Motor neuron (in vitro differentiated cells): ENCODE data around the gene CARMIL1. TPM values are rescaled to one million over a fixed set of nuclear protein-coding genes. Genes with fewer than 3 reads are reported as not detected.

Source experiments
- ATAC-seq, 8 experiments: fragments of 200-7000 bp; cut with Tn5 transposase; replicated peaks in 6 of 8; 2 replicates each; pipeline ENCODE4 v1.8.0; 2021; ENCODE audit warnings: mild to moderate bottlenecking in 8 of 8, moderate library complexity in 8 of 8
- H3K27ac ChIP-seq, 2 donors: fragments of 250-450 bp; sonication (Bioruptor Pico); 2 replicates each; pipeline ENCODE4 v1.9.0; 2021; ENCODE audit warnings: antibody characterized with exemption in 2 of 2, mild to moderate bottlenecking in 2 of 2, moderate library complexity in 1 of 2
- H3K4me1 ChIP-seq, 2 donors: fragments of 250-450 bp; sonication (Bioruptor Pico); replicated peaks in 1 of 2; 2 replicates each; pipeline ENCODE4 v1.6.1; 2021; ENCODE audit warnings: antibody characterized with exemption in 2 of 2, mild to moderate bottlenecking in 2 of 2, moderate library complexity in 1 of 2
- H3K4me3 ChIP-seq, 5 donors: fragments of 250-450 bp; sonication (Bioruptor Pico); 2 replicates each; pipeline ENCODE4 v1.9.0; 2021; ENCODE audit warnings: antibody characterized with exemption in 5 of 5, mild to moderate bottlenecking in 5 of 5, moderate library complexity in 4 of 5
- WGBS, 10 experiments: fragments of 450-650 bp; shearing (Covaris generic); methylation state at CpG; one replicate each; pipeline ENCODE4 v1.0.0; 2022; 5-methylcytosine and 5-hydroxymethylcytosine counted together
- in situ Hi-C, 9 experiments: fragments of 400-800 bp; cut with MboI; loops; one replicate each; pipeline ENCODE4 v1.15.0; 2021; ENCODE audit warnings: low sequenced_read_pairs in 9 of 9, low pct_unique_long_range_greater_than_20kb in 2 of 9; ENCODE audit not compliant: unreplicated experiment in 9 of 9
- total RNA-seq, 8 experiments: library from RNA; unstranded; fragments of 300-600 nt; gene quantifications; 2 replicates each; pipeline versions ENCODE4 v1.2.3 to v1.2.4, GENCODE V29; 2022

CARMIL1 gene
- total RNA-seq = 10 to 100 TPM in 4 of 8 experiments, 1 to 10 TPM in 4; 1.7 to 52.5 (median 6.4) TPM

DNA sequence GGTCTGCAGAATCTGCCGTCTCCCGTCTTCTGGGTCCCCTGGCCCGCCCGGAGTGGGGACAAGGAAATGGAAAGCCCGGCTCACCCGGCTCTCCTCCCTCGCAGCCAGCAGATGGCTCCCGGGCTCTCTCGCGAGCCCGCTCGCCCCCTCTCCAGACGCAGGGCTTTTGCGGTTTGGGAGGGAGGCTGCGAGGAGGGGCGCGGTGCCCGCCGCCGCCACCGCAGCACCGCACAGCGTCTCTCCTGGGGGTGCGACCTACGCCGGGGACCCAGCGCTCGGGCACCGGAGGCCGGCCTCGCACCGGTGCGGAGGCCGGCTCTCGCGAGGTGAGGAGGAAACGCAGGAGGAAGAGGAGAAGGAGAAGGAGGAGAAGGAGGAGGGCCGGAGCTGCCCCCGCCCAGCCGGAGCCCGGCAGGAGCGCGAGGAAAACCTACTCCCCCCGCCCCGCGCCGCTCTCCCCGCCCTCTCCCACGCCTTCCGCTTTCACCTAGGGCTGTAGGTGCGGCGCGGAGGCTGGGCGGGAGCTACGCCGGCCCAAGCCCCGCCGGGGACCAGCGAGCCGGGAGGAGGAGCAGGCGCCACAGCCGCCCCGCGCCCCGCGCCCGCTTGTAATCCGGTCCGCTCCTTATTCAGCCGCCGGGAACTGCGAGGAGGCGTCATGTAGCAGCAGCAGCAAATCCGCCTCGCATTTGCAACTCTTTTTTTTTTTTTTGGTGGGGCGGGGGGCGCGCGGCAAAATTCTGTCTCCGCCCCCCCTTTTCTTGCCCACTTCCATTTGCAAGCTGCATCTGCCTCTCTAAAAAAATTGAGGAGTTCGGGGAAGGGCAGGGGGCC, at the start of gene CARMIL1:
Gene CARMIL1, plus strand, starts transcription at position 461 of the 834 bp plus-strand sequence. CDS start 422 bp downstream, outside the sequence.
- no peak within 1 kb of the TSS for H3K27ac ChIP-seq
- in situ Hi-C loops = loop anchor here in 2 of 9 experiments (10.0 kb wide), 2 partner anchors 206 to 216 kb away; no protein-coding TSS in a partner anchor
- ATAC-seq = peak; percentile 83 to 94 (median 90)
- 0 to 2% (median 0%) methylated on average over 1 to 27 of the region's 81 CpGs; no CpG with 5 or more reads in 5 of the 10 experiments for WGBS, 10 experiments
- H3K4me3 ChIP-seq = peak within 1 kb of the TSS; percentile 64 to 92 (median 74)
- H3K4me1 ChIP-seq = peaks cover 5 to 11% of the 10 kb centered on the region in 2 donors

DNA sequence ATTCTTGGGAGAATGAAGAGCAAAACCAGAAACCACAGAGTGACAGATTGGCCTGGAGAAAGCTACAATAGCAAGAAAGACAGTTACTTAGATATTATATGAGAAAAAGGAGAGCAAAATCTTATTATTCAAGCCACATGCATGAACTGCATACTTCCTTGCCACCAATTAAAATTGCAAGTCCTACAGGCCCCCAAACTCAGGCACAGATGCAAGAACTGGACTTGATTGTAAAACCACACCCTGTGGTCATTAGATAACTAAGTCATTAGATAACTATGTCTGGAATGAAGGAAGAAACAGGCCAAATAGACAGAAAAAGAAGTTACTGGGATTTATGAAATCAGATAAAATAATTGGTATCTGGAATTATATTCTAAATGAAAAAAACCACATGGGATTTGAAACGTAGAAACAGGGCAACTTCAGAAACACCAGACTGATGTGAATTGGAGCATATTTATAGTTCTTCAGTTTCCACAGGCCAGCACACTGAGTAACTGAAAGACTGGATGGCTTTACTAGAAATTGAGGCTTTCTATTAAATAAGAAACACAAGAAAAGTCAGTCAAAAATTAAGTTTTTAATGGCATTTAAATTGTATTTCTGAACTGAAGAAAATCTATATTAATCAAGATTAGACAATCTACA, 49.4 kb upstream of the CARMIL1 start:
- no peaks in the 10 kb centered on the region for H3K4me1 ChIP-seq
- peak in 3 of 8 experiments; percentile 32 to 91 (median 89) for ATAC-seq
- in situ Hi-C loops = loop anchor here in 1 of 9 experiments (25.0 kb wide), 1 partner anchor 708 kb away; the partner anchor contains the start of gene SLC17A2
- H3K4me3 ChIP-seq = no peak overlapping the region
- 0 to 89% (median 56%) methylated on average over 1 of the region's 1 CpG; no CpG with 5 or more reads in 1 of the 10 experiments for WGBS, 10 experiments
- H3K27ac ChIP-seq = no peak overlapping the region

DNA sequence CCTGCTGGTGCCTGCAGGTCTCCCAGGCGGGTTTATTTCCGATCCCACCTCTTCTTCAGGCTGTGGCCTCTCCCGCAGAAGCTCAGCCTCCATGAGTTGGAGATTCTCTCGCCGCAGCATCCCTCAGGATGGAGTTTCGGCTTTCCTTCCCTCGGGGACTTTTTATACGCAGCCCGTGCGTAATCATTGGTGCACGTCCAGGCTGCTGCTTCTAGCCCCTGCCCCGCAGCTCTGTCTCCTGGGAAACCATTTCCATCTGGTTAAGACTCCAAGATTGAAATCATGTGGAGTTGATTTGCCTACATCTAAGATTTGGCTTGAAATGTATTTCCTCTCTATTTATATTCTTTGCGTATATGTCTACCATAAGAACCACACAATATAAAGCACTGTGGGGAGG, 46.7 kb upstream of the CARMIL1 start:
- peak in 3 of 8 experiments; percentile 64 to 93 (median 71) for ATAC-seq
- 0 to 100% (median 76%) methylated on average over 1 to 9 of the region's 13 CpGs for WGBS, 10 experiments
- Histone ChIP-seq H3K27ac (no peak overlapping the region), H3K4me3 (no peak overlapping the region), H3K4me1 (no peaks in the 10 kb centered on the region)
- in situ Hi-C loops = loop anchor here in 1 of 9 experiments (25.0 kb wide), 1 partner anchor 705 kb away; the partner anchor contains the start of gene SLC17A2

DNA sequence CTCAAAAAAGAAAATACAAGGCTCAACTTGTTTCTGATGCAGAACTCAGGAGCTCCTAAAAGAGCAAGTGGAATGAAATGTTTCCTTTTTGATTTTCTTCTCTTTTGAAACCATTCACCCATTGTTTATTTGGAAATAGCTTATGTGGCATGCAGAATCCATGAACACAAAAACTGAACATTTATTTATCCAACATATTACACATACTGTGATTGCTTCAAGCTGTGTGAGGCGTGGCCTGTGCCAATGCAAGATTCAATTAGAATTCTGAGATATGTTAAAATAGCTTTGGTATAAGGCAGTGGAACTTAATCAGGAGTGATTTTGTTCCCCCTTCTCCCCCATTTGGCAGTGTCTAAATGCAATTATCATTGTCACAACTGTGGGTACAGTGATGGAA, 45.9 kb upstream of the CARMIL1 start:
- in situ Hi-C loops = loop anchor here in 1 of 9 experiments (25.0 kb wide), 1 partner anchor 704 kb away; the partner anchor contains the start of gene SLC17A2
- no peak overlapping the region for H3K27ac ChIP-seq
- peak in 2 of 8 experiments; percentile 12 to 28 for ATAC-seq
- H3K4me1 ChIP-seq = no peaks in the 10 kb centered on the region
- no peak overlapping the region for H3K4me3 ChIP-seq
- WGBS, 10 experiments = 20 to 100% (median 100%) methylated on average over 1 of the region's 1 CpG; no CpG with 5 or more reads in 5 of the 10 experiments

DNA sequence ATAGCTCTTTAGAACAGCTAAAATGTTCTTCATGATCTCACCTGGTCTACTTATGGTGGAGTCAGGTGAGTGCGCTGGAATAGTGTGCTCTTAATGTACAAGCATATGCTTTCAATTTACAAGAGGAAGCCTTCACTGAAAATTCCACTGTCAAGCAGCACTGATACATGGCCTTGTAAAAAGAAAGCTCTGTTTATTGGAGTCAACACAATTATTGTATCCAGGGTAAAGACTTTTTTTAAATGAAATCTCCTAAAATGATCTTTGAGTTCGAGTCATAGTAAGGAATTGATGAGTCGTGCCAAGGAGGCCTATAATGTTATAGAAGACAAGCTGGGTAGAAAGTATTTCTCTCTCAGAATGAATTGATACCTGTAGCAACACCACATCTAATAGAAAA, 41.6 kb upstream of the CARMIL1 start:
- ATAC-seq = no peak
- WGBS, 10 experiments = 28 to 93% (median 61%) methylated on average over 2 to 3 of the region's 3 CpGs; no CpG with 5 or more reads in 3 of the 10 experiments

DNA sequence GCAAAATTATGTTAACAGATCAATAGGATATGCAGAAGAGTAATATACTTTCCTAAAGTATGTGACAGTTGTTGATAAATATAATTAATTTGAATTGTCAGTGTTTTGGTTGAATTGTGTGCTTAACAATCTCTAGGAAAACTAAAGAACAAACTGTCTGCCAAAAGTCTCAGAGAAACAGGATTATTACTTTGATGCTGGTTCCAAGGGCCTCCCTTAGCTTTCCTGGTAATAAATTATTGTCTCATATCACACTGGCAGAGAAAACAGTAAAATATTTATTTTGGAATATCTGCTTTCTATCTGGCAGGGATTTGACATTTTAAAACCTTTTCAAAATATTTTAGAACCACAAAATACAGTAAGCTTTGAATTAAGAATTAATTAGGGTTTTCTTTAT, 40.1 kb upstream of the CARMIL1 start:
- Histone ChIP-seq H3K27ac (no peak overlapping the region), H3K4me1 (no peaks in the 10 kb centered on the region), H3K4me3 (no peak overlapping the region)
- ATAC-seq = no peak
- in situ Hi-C loops = loop anchor here in 1 of 9 experiments (25.0 kb wide), 1 partner anchor 698 kb away; the partner anchor contains the start of gene SLC17A2

More for the DNA sequence above, 41.6 kb upstream of the CARMIL1 start:
- H3K4me1 ChIP-seq = no peaks in the 10 kb centered on the region
- H3K4me3 ChIP-seq = no peak overlapping the region
- in situ Hi-C loops = loop anchor here in 1 of 9 experiments (25.0 kb wide), 1 partner anchor 700 kb away; the partner anchor contains the start of gene SLC17A2
- no peak overlapping the region for H3K27ac ChIP-seq

DNA sequence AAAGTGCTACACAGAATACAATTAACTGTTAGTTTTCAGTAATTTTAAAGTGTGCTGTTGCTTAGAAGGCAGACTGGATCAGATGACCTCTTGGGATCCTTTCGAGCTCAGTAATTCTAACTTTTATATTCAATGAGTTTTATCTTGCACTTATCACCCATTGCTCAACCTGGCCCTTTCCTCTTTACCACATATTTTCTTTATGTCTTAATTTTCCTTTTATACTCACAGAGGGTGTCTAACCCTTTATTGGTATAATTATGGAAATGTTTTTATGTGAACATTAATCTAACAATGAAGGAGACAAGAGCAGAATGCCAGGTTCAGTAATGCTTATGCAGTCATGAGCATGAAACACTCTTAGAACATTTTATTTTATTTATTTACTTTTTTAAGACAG, 39.7 kb upstream of the CARMIL1 start:
- in situ Hi-C loops = loop anchor here in 1 of 9 experiments (25.0 kb wide), 1 partner anchor 698 kb away; the partner anchor contains the start of gene SLC17A2
- no peaks in the 10 kb centered on the region for H3K4me1 ChIP-seq
- no peak for ATAC-seq
- WGBS, 10 experiments = 8 to 100% (median 65%) methylated on average over 1 of the region's 1 CpG; no CpG with 5 or more reads in 2 of the 10 experiments
- H3K27ac ChIP-seq = no peak overlapping the region
- H3K4me3 ChIP-seq = no peak overlapping the region

DNA sequence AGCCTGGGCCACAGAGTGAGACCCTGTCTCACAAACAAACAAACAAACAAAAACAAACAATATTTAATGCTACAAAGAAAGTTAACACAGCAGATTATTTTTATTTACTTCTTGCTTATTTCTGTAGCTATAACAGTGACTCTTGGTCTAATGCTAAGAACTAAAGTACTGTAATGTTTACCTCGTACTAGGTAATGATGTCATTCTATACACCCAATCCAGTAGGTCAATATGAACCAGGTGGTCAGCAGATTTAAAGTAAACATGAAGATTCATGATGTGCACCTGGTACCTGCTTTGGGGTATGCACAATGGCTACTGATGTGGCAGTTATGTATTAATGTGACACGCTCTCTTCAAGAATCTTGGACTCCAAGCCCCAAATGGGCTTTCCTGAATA, 36.6 kb upstream of the CARMIL1 start:
- H3K27ac ChIP-seq = no peak overlapping the region
- ATAC-seq = no peak
- no peaks in the 10 kb centered on the region for H3K4me1 ChIP-seq
- in situ Hi-C loops = loop anchor here in 1 of 9 experiments (25.0 kb wide), 1 partner anchor 695 kb away; the partner anchor contains the start of gene SLC17A2
- 50 to 100% (median 88%) methylated on average over 1 to 2 of the region's 2 CpGs; no CpG with 5 or more reads in 3 of the 10 experiments for WGBS, 10 experiments
- no peak overlapping the region for H3K4me3 ChIP-seq

DNA sequence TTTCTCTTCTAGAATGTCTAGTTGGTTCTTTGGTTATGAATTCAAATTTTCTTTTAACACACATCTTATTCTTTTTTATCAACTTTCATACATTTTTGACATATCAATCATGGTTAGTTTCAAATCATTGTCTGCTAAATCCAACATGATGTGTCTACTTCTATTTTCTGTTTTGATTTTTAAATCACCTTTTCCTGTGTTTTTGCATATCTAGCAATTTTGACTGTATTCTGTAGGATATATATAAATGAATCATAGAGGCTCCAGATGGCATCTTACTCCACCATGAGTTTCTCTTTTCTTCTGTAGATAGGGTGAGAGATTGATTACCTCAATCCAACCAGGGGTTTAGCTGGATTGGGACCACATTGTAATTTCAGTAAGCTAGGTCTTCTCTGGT, 34.3 kb upstream of the CARMIL1 start:
- in situ Hi-C loops = loop anchor here in 1 of 9 experiments (25.0 kb wide), 1 partner anchor 692 kb away; the partner anchor contains the start of gene SLC17A2

DNA sequence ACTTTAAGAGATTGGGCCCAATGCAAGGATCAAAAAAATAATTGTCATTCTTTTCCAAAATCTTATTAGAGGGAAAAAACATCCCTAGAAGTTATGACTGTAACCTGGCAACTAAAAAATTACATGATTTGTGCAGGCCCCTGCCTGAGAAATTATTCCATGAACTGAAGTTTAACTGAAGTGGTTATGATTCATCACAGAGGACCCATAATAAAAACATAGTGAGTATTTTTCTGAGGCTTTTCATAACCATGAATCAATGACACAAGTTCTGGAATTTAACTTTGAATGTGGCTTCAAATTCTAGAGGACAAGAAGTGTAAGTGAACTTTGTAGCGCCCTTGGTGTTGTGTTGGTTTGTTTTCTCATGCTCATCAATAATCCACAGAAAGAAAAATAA, 31.1 kb upstream of the CARMIL1 start:
- H3K4me3 ChIP-seq = no peak overlapping the region
- H3K27ac ChIP-seq = no peak overlapping the region
- 83 to 100% (median 100%) methylated on average over 1 of the region's 1 CpG; no CpG with 5 or more reads in 1 of the 10 experiments for WGBS, 10 experiments
- ATAC-seq = no peak
- in situ Hi-C loops = loop anchor here in 1 of 9 experiments (25.0 kb wide), 1 partner anchor 689 kb away; the partner anchor contains the start of gene SLC17A2
- H3K4me1 ChIP-seq = no peaks in the 10 kb centered on the region

More for the DNA sequence above, 34.3 kb upstream of the CARMIL1 start:
- Histone ChIP-seq H3K27ac (no peak overlapping the region), H3K4me3 (no peak overlapping the region), H3K4me1 (no peaks in the 10 kb centered on the region)
- no peak for ATAC-seq

DNA sequence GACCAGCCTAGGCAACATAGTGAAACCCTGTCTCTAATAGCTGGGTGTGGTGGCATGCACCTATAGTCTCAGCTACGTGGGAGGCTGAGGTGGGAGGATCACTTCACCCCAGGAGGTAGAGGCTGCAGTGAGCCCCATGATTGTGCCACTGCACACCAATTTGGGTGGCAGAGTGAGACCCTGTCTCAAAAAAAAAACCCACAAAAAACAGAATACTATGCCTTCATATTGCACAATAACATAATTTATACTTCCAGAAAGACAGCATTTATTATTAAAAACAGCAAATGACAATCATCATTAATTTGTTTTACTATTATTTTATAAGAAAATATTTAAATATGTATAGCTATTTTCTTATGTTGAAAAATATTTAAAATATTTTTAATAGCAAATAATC, 30.0 kb upstream of the CARMIL1 start:
- no peak for ATAC-seq
- WGBS, 10 experiments = 80 to 83% methylated on average over 1 of the region's 1 CpG; no CpG with 5 or more reads in 8 of the 10 experiments
- Histone ChIP-seq H3K27ac (no peak overlapping the region), H3K4me3 (no peak overlapping the region), H3K4me1 (no peaks in the 10 kb centered on the region)
- in situ Hi-C loops = loop anchor here in 1 of 9 experiments (25.0 kb wide), 1 partner anchor 688 kb away; the partner anchor contains the start of gene SLC17A2

DNA sequence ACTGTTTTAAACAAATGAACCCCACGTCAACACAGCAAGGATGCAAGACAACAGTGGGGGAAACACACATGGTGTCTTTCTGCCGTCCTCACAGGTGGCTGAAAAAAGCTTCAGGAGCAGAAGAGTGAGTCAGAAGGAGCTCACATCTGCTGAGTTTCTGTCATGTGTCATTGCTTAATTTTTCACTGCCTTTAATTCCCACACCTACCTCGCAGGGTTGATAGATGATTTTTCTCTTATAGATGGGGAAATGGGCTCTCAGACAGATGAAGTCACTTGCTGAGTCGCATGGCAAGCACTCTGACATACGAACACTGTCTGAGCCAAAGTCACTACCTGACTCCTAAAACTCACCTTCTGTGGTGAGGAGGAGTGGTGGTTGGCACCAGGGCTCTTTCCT, 28.3 kb upstream of the CARMIL1 start:
- Histone ChIP-seq H3K4me3 (no peak overlapping the region), H3K27ac (no peak overlapping the region), H3K4me1 (no peaks in the 10 kb centered on the region)
- 33 to 87% (median 68%) methylated on average over 2 to 4 of the region's 5 CpGs; no CpG with 5 or more reads in 1 of the 10 experiments for WGBS, 10 experiments
- in situ Hi-C loops = loop anchor here in 7 of 9 experiments (25.0 kb wide), 6 partner anchors 236 to 686 kb away; partner anchors contain the start of gene SLC17A2 (in 1 of the 7)
- peak in 6 of 8 experiments; percentile 71 to 92 (median 79) for ATAC-seq
